Body of pancreas (tissue), 4 donors: ENCODE data around the gene CAPN5.

ENCODE experiments used
- POLR2A ChIP-seq, 3 donors: fragments of 450-650 bp; IDR thresholded peaks; one replicate each; pipeline ENCODE4 v1.6.1; 2016; ENCODE audit warnings: antibody characterized with exemption in 3 of 3, mild to moderate bottlenecking in 2 of 3
- TF ChIP-seq, protein P1 (sequence below), 7 experiments: fragments of 450-650 bp in 4 of 7; fragments of 200-600 bp in 3 of 7; sonication (generic) in 3 of 7; IDR thresholded peaks; one replicate each; pipeline ENCODE4 v1.5.1; 2016 to 2019; ENCODE audit warnings: antibody characterized with exemption in 7 of 7

GRCh38 chr11:77171885-77172665, 105.3 kb downstream of the CAPN5 start:
- TF ChIP-seq, protein P1, sequence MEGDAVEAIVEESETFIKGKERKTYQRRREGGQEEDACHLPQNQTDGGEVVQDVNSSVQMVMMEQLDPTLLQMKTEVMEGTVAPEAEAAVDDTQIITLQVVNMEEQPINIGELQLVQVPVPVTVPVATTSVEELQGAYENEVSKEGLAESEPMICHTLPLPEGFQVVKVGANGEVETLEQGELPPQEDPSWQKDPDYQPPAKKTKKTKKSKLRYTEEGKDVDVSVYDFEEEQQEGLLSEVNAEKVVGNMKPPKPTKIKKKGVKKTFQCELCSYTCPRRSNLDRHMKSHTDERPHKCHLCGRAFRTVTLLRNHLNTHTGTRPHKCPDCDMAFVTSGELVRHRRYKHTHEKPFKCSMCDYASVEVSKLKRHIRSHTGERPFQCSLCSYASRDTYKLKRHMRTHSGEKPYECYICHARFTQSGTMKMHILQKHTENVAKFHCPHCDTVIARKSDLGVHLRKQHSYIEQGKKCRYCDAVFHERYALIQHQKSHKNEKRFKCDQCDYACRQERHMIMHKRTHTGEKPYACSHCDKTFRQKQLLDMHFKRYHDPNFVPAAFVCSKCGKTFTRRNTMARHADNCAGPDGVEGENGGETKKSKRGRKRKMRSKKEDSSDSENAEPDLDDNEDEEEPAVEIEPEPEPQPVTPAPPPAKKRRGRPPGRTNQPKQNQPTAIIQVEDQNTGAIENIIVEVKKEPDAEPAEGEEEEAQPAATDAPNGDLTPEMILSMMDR (IDR thresholded peaks at IDR 0.05): no peak
- TF ChIP-seq POLR2A (IDR thresholded peaks at IDR 0.05): no peak
